Central memory CD8-positive, alpha-beta T cell (primary cell): ENCODE measurements around the gene KCNK5.

Source experiments
- ATAC-seq: fragments of 150-1000 bp; cut with Tn5 transposase; replicated peaks from 2 replicates; pipeline ENCODE4 v1.10.0; 2022; ENCODE audit warnings: mild to moderate bottlenecking, moderate FRiP score, moderate number of reproducible peaks; ENCODE audit not compliant: poor library complexity, severe bottlenecking; ENCODE audit errors: extremely low read depth
- DNase-seq, 2 donors: peaks; one replicate each; pipeline ENCODE4 v3.0.0; 2021; ENCODE audit warnings: low spot score in 2 of 2
- H3K27ac Mint-ChIP-seq: one replicate; pipeline ENCODE4 v1.8.0; 2022; ENCODE audit warnings: low read depth, mild to moderate bottlenecking, moderate library complexity, mixed read lengths
- H3K27me3 Mint-ChIP-seq: one replicate; pipeline ENCODE4 v1.8.0; 2022; ENCODE audit warnings: mixed read lengths
- H3K36me3 Mint-ChIP-seq: one replicate; pipeline ENCODE4 v1.8.0; 2022; ENCODE audit warnings: mild to moderate bottlenecking, moderate library complexity, mixed read lengths; ENCODE audit not compliant: insufficient read depth
- H3K4me1 Mint-ChIP-seq: one replicate; pipeline ENCODE4 v1.8.0; 2022; ENCODE audit warnings: mixed read lengths
- H3K4me3 Mint-ChIP-seq: one replicate; pipeline ENCODE4 v1.8.0; 2022; ENCODE audit warnings: mild to moderate bottlenecking, moderate library complexity, mixed read lengths
- H3K9me3 Mint-ChIP-seq: one replicate; pipeline ENCODE4 v1.8.0; 2022; ENCODE audit warnings: mixed read lengths

Gene KCNK5

GRCh38 chr6:39188098-39188450 lies 41.2 kb downstream of the KCNK5 start:
- Mint-ChIP-seq H3K9me3 (no peaks in the 10 kb centered on the region), H3K27ac (no peak overlapping the region), H3K36me3 (peaks cover 2% of the 10 kb centered on the region), H3K4me1 (no peaks in the 10 kb centered on the region), H3K27me3 (no peaks in the 10 kb centered on the region), H3K4me3 (no peak overlapping the region)
- DNase-seq: no peak
- ATAC-seq: no peak

GRCh38 chr6:39184906-39185580 lies 44.2 kb downstream of the KCNK5 start:
- Mint-ChIP-seq H3K4me1 (no peaks in the 10 kb centered on the region), H3K27ac (no peak overlapping the region), H3K36me3 (no peaks in the 10 kb centered on the region), H3K9me3 (no peaks in the 10 kb centered on the region), H3K27me3 (no peaks in the 10 kb centered on the region), H3K4me3 (no peak overlapping the region)
- DNase-seq (no peak), ATAC-seq (no peak)

- H3K4me3 Mint-ChIP-seq: no peak overlapping the region
- H3K27me3 Mint-ChIP-seq: no peaks in the 10 kb centered on the region
- no peak for ATAC-seq
- no peak for DNase-seq
- H3K27ac Mint-ChIP-seq: no peak overlapping the region
- H3K4me1 Mint-ChIP-seq: no peaks in the 10 kb centered on the region
- H3K9me3 Mint-ChIP-seq: no peaks in the 10 kb centered on the region
- H3K36me3 Mint-ChIP-seq: no peaks in the 10 kb centered on the region
Measured at GRCh38 chr6:39182604-39183003, 46.7 kb downstream of the KCNK5 start.

- ATAC-seq (no peak), DNase-seq (no peak)
- Mint-ChIP-seq H3K4me1 (no peaks in the 10 kb centered on the region), H3K36me3 (no peaks in the 10 kb centered on the region), H3K27ac (no peak overlapping the region), H3K4me3 (no peak overlapping the region), H3K9me3 (peaks cover 7% of the 10 kb centered on the region), H3K27me3 (no peaks in the 10 kb centered on the region)
Measured at GRCh38 chr6:39181826-39182225, 47.4 kb downstream of the KCNK5 start.

- ATAC-seq: no peak
- H3K27ac Mint-ChIP-seq: no peak overlapping the region
- peaks cover 9% of the 10 kb centered on the region for H3K9me3 Mint-ChIP-seq
- no peak overlapping the region for H3K4me3 Mint-ChIP-seq
- DNase-seq: no peak
- H3K4me1 Mint-ChIP-seq: no peaks in the 10 kb centered on the region
- no peaks in the 10 kb centered on the region for H3K27me3 Mint-ChIP-seq
- no peaks in the 10 kb centered on the region for H3K36me3 Mint-ChIP-seq
Measured at GRCh38 chr6:39181333-39181732, 47.9 kb downstream of the KCNK5 start.

- Mint-ChIP-seq H3K4me3 (no peak overlapping the region), H3K4me1 (no peaks in the 10 kb centered on the region), H3K36me3 (no peaks in the 10 kb centered on the region), H3K9me3 (peaks cover 9% of the 10 kb centered on the region), H3K27ac (no peak overlapping the region), H3K27me3 (no peaks in the 10 kb centered on the region)
- DNase-seq: no peak
- ATAC-seq: no peak
Measured at GRCh38 chr6:39178804-39179203, 50.5 kb downstream of the KCNK5 start.

GRCh38 chr6:39178235-39178634 lies 51.0 kb downstream of the KCNK5 start:
- Mint-ChIP-seq H3K27ac (no peak overlapping the region), H3K27me3 (no peaks in the 10 kb centered on the region), H3K9me3 (peaks cover 9% of the 10 kb centered on the region), H3K4me1 (no peaks in the 10 kb centered on the region), H3K4me3 (no peak overlapping the region), H3K36me3 (no peaks in the 10 kb centered on the region)
- DNase-seq (no peak), ATAC-seq (no peak)

- H3K9me3 Mint-ChIP-seq: peaks cover 9% of the 10 kb centered on the region
- H3K4me1 Mint-ChIP-seq: no peaks in the 10 kb centered on the region
- no peak overlapping the region for H3K27ac Mint-ChIP-seq
- no peaks in the 10 kb centered on the region for H3K27me3 Mint-ChIP-seq
- no peak for DNase-seq
- H3K36me3 Mint-ChIP-seq: no peaks in the 10 kb centered on the region
- H3K4me3 Mint-ChIP-seq: no peak overlapping the region
- no peak for ATAC-seq
Measured at GRCh38 chr6:39177130-39177529, 52.1 kb downstream of the KCNK5 start.

- DNase-seq (no peak), ATAC-seq (no peak)
- Mint-ChIP-seq H3K4me1 (no peaks in the 10 kb centered on the region), H3K27ac (no peak overlapping the region), H3K4me3 (no peak overlapping the region), H3K27me3 (no peaks in the 10 kb centered on the region), H3K9me3 (peaks cover 9% of the 10 kb centered on the region), H3K36me3 (no peaks in the 10 kb centered on the region)
Measured at GRCh38 chr6:39173270-39173669, 56.0 kb downstream of the KCNK5 start.

GRCh38 chr6:39172377-39172757 lies 56.9 kb downstream of the KCNK5 start:
- Mint-ChIP-seq H3K4me3 (no peak overlapping the region), H3K27me3 (no peaks in the 10 kb centered on the region), H3K36me3 (no peaks in the 10 kb centered on the region), H3K27ac (no peak overlapping the region), H3K9me3 (peaks cover 8% of the 10 kb centered on the region), H3K4me1 (no peaks in the 10 kb centered on the region)
- no peak for DNase-seq
- no peak for ATAC-seq

- Mint-ChIP-seq H3K36me3 (no peaks in the 10 kb centered on the region), H3K4me3 (no peak overlapping the region), H3K27me3 (peaks cover 6% of the 10 kb centered on the region), H3K9me3 (peaks cover 1% of the 10 kb centered on the region), H3K4me1 (peaks cover 2% of the 10 kb centered on the region), H3K27ac (no peak overlapping the region)
- ATAC-seq (no peak), DNase-seq (no peak)
Measured at GRCh38 chr6:39171489-39172376, 57.5 kb downstream of the KCNK5 start.

GRCh38 chr6:39170860-39171259 lies 58.4 kb downstream of the KCNK5 start:
- H3K27me3 Mint-ChIP-seq: peaks cover 9% of the 10 kb centered on the region

GRCh38 chr6:39170389-39170788 lies 58.9 kb downstream of the KCNK5 start:
- H3K9me3 Mint-ChIP-seq: no peaks in the 10 kb centered on the region
- H3K4me3 Mint-ChIP-seq: no peak overlapping the region
- DNase-seq: no peak
- ATAC-seq: no peak
- peaks cover 9% of the 10 kb centered on the region for H3K27me3 Mint-ChIP-seq
- no peak overlapping the region for H3K27ac Mint-ChIP-seq
- no peaks in the 10 kb centered on the region for H3K36me3 Mint-ChIP-seq
- H3K4me1 Mint-ChIP-seq: peaks cover 7% of the 10 kb centered on the region

More at GRCh38 chr6:39170860-39171259, 58.4 kb downstream of the KCNK5 start:
- Mint-ChIP-seq H3K9me3 (no peaks in the 10 kb centered on the region), H3K4me1 (peaks cover 7% of the 10 kb centered on the region), H3K4me3 (no peak overlapping the region), H3K36me3 (no peaks in the 10 kb centered on the region), H3K27ac (no peak overlapping the region)
- ATAC-seq: no peak
- DNase-seq: no peak
